ENCODE measurements around the gene RNU5D-1. TPM values are rescaled to one million over a fixed set of nuclear protein-coding genes. Genes with fewer than 3 reads are reported as not detected.

Gene RNU5D-1
- total and polyA plus RNA-seq, 2 of the 13 experiments (the other 11 are each of a cell fraction or from before 2014, with no cell fraction given), result 165 TPM; not detected in 1

DNA sequence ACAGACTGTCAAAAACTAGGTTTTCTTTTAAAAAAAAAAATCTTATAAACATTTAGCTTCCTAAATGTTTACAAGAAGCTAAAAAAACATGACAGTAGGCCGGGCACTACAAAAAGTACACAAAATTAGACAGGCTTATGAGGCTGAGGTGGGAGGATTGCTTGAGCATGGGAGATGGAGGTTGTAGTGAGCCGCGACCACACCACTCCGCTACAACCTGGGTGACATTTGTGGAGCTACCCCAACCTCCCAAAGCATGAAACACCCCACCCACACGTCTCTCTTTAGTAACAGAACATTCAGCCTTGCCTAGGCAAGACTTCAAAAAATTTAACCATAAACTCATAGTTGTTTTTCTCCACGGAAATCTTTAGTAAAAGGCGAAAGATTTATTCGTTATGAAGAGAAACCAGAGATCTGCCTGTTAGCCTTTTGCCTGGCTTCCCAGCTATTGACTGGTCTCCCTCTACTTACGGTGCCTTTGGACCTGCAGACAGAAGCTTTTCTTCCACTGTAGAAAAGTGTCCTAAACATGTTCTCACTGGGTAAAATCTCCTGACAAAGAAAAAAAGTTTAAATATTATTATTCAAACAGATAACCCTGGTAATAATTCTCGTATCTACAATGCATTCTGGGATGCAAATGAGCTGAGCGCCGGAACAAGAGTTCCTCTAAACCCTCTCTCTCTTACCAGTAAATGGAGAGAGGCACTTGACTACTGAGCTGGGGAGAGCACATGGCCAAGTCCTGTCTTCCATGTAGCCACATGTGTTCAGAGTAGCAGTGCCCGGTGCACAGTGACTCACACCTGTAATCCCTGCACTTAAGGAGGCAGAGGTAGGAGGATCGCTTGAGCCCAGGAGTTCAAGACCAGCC is 9.2 kb downstream of the RNU5D-1 start (continued):
- no peak for TF ChIP-seq PHF20 (CRISPR knock-in tag; IDR thresholded peaks at IDR 0.05)
- TF ChIP-seq ZFP62 (CRISPR knock-in tag; IDR thresholded peaks at IDR 0.05), result no peak
- TF ChIP-seq KLF16 (CRISPR knock-in tag; IDR thresholded peaks at IDR 0.05), result peak; percentile 70 to 95; a peak in 3 of 4 replicates
- peak; percentile 67; the same call in 1 of the 2 replicates for TF ChIP-seq RXRA (CRISPR knock-in tag; IDR thresholded peaks at IDR 0.05)
- no peak for TF ChIP-seq GZF1 (CRISPR knock-in tag; IDR thresholded peaks at IDR 0.05)
- TF ChIP-seq TCF12 (IDR thresholded peaks at IDR 0.05), result no peak
- no peak for TF ChIP-seq TCF12 (CRISPR knock-in tag; IDR thresholded peaks at IDR 0.05)
- TF ChIP-seq POLR2A (IDR thresholded peaks at IDR 0.05; ENCODE audit: insufficient read depth in 1 of 2, low read depth in 2 of 2, low read length in 2 of 2), result peak; percentile 100
- TF ChIP-seq MEIS1 (CRISPR knock-in tag; IDR thresholded peaks at IDR 0.05; ENCODE audit: borderline replicate concordance), result no peak
- TF ChIP-seq, protein P1, sequence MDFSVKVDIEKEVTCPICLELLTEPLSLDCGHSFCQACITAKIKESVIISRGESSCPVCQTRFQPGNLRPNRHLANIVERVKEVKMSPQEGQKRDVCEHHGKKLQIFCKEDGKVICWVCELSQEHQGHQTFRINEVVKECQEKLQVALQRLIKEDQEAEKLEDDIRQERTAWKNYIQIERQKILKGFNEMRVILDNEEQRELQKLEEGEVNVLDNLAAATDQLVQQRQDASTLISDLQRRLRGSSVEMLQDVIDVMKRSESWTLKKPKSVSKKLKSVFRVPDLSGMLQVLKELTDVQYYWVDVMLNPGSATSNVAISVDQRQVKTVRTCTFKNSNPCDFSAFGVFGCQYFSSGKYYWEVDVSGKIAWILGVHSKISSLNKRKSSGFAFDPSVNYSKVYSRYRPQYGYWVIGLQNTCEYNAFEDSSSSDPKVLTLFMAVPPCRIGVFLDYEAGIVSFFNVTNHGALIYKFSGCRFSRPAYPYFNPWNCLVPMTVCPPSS (IDR thresholded peaks at IDR 0.05), result no peak
- TF ChIP-seq YEATS4 (CRISPR knock-in tag; IDR thresholded peaks at IDR 0.05; ENCODE audit: borderline replicate concordance), result no peak
- peak; percentile 32; the same call in 1 of the 2 replicates for TF ChIP-seq ZFX (CRISPR knock-in tag; IDR thresholded peaks at IDR 0.05; ENCODE audit: low read depth)
- TF ChIP-seq ZMAT3 (CRISPR knock-in tag; conservative IDR thresholded peaks at IDR 0.05), result no peak
- TF ChIP-seq KAT2B (IDR thresholded peaks at IDR 0.05; ENCODE audit: borderline replicate concordance, low read depth, low read length), result no peak
- no peak for TF ChIP-seq ZNF616 (CRISPR knock-in tag; IDR thresholded peaks at IDR 0.05; ENCODE audit: low read depth)
- TF ChIP-seq, protein P2, sequence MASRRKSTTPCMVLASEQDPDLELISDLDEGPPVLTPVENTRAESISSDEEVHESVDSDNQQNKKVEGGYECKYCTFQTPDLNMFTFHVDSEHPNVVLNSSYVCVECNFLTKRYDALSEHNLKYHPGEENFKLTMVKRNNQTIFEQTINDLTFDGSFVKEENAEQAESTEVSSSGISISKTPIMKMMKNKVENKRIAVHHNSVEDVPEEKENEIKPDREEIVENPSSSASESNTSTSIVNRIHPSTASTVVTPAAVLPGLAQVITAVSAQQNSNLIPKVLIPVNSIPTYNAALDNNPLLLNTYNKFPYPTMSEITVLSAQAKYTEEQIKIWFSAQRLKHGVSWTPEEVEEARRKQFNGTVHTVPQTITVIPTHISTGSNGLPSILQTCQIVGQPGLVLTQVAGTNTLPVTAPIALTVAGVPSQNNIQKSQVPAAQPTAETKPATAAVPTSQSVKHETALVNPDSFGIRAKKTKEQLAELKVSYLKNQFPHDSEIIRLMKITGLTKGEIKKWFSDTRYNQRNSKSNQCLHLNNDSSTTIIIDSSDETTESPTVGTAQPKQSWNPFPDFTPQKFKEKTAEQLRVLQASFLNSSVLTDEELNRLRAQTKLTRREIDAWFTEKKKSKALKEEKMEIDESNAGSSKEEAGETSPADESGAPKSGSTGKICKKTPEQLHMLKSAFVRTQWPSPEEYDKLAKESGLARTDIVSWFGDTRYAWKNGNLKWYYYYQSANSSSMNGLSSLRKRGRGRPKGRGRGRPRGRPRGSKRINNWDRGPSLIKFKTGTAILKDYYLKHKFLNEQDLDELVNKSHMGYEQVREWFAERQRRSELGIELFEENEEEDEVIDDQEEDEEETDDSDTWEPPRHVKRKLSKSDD (CRISPR knock-in tag; IDR thresholded peaks at IDR 0.05; ENCODE audit: low read depth), result peak; percentile 82
- peak; percentile 35 for TF ChIP-seq TEAD3 (CRISPR knock-in tag; optimal IDR thresholded peaks at IDR 0.05; ENCODE audit: borderline replicate concordance)
- TF ChIP-seq FOXA3 (CRISPR knock-in tag; IDR thresholded peaks at IDR 0.05), result peak; percentile 73
- TF ChIP-seq NR2F6 (IDR thresholded peaks at IDR 0.05), result peak; percentile 44
- TF ChIP-seq NR2F6 (CRISPR knock-in tag; IDR thresholded peaks at IDR 0.05), result peak; percentile 56
- no peak for TF ChIP-seq ZNF484 (CRISPR knock-in tag; IDR thresholded peaks at IDR 0.05; ENCODE audit: borderline replicate concordance, low read depth)
- TF ChIP-seq MED13 (CRISPR knock-in tag; IDR thresholded peaks at IDR 0.05), result peak; percentile 60; the same call in 1 of the 2 replicates
- TF ChIP-seq, protein P3, sequence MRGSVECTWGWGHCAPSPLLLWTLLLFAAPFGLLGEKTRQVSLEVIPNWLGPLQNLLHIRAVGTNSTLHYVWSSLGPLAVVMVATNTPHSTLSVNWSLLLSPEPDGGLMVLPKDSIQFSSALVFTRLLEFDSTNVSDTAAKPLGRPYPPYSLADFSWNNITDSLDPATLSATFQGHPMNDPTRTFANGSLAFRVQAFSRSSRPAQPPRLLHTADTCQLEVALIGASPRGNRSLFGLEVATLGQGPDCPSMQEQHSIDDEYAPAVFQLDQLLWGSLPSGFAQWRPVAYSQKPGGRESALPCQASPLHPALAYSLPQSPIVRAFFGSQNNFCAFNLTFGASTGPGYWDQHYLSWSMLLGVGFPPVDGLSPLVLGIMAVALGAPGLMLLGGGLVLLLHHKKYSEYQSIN (CRISPR knock-in tag; IDR thresholded peaks at IDR 0.05; ENCODE audit: borderline replicate concordance), result no peak
- no peak for TF ChIP-seq ZNF446 (CRISPR knock-in tag; IDR thresholded peaks at IDR 0.05)
- no peak; the same call in 1 of the 2 replicates for TF ChIP-seq HDAC6 (IDR thresholded peaks at IDR 0.05; ENCODE audit: low read depth, low read length)

All from HepG2 (cell line).